Globus pallidus (tissue), 1 donor: ENCODE measurements around the gene KCNB1.

Experiments used
- DNase-seq: peaks from one replicate; pipeline ENCODE4 v3.0.0-alpha.2; 2015; ENCODE audit warnings: low spot score

Gene KCNB1

GRCh38 chr20:49409302-49409974 is 73.0 kb downstream of the KCNB1 start:
- no peak for DNase-seq

- no peak for DNase-seq
Measured at GRCh38 chr20:49408509-49409104, 73.9 kb downstream of the KCNB1 start.

GRCh38 chr20:49406666-49407065 is 75.8 kb downstream of the KCNB1 start:
- no peak for DNase-seq

DNA sequence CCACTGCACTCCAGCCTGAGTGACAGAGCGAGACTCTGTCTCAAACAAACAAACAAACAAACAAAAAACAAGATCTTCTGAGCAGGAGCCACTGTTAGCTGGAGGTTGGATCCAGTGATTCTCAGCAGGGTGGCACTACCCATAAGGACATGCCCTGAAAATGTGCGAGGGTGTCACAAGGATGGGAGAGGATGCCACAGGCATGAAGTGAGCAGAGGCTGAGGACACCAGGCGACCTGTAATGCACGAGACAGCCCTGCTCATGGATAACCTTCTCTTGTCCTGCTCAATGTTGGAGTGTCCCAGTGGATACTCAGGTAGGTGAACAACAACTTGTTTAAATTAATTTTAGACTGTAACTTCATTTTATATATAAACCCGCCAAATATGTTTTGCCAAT is 76.8 kb downstream of the KCNB1 start:
- DNase-seq, result no peak

DNA sequence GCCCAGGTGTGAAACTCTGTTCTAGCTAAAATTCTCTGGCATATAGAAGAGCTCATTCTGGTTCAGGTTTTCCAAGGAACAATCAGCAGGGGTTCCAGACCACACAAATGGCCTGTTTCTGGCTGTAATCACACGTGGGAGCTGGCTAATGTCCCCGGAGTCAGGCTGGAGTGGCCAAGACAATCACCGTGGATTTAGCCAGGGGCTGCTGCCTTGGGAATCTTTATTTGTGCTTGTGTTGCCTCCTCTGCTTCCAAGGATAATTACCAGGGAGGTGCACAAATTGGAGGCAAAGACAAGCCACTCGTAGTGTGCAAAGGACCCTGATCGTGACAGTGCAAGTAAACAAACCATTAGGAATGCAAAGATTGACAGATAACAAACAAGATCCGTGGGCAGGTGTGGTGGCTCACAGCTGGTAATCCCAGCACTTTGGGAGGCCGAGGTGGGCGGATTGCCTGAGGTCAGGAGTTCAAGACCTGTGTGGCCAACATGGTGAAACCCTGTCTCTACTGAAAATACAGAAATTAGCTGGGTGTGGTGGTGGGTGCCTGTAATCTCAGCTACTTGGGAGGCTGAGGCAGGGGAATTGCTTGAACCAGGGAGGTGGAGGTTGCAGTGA is 77.3 kb downstream of the KCNB1 start:
- DNase-seq, result no peak

GRCh38 chr20:49404461-49404860 is 78.0 kb downstream of the KCNB1 start:
- DNase-seq, result no peak

DNA sequence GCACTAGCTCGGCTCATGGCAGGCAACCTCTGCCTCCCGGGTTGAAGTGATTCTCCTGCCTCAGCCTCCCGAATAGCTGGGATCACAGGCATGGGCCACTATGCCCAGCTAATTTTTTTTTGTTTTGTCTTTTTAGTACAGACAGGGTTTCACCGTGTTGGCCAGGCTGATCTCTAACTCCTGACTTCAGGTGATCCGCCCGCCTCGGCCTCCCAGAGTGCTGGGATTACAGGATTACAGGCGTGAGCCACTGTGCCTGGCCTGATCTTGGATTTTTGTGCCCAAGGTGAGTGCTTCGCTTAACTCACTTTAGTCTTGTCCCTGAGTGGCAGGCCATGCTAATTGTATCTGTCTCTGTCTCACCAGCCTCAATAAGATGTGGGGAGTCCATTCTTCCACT is 78.6 kb downstream of the KCNB1 start:
- no peak for DNase-seq

GRCh38 chr20:49403012-49403411 is 79.5 kb downstream of the KCNB1 start:
- no peak for DNase-seq

DNA sequence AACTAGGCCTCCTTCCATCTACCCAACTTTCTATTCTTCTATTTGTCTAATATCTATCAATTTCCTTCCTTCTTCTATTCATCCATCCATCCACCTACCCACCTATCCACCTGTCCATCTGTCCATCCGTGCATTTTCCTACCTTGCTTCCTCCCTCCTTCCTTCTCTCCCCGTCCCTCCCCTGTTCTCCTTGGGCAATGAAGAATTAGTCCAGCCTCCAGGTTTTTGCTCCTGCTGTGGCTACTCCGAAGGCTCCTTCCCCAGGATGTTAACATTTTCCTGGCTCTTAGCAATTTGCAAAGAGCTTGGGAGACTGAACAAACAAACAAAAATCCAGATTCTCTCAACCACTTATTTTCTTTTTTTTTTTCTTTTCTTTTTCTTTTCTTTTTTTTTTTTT is 81.6 kb downstream of the KCNB1 start:
- no peak for DNase-seq

- no peak for DNase-seq
Measured at GRCh38 chr20:49400410-49400809, 82.1 kb downstream of the KCNB1 start.

- DNase-seq, result no peak
Measured at GRCh38 chr20:49399329-49399728, 83.1 kb downstream of the KCNB1 start.

DNA sequence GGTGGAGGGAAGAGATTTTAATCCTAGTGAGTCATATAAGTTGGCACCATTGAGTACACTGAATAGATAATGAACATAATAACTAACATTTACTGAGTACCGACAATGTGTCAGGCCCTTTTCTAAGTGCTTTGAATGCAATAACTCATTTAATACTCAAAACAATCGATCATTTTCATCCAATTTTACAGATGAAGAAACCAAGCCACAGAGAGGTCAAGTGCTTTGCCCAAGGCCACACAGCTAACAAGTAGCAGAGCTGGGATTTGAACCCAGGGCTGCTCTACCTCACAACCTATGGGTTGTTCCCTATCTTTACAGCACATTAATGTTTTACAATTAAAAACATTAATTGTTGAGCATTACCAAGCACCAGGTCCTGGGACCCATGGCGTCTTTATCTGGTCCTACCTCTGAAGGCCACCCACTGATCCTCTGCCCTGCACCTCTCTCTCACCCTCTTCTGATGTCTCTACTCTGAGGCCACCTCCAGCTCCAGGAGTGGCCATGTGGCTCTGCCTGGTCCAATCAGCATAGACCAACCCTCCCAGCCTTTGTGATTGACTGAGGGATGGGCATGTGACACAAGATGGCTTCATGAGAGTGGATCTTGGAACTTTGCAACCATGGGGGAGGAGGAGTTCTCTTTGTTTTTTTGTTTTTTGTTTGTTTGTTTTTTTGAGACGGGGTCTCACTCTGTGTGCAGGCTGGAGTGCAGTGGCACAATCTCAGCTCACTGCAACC is 83.9 kb downstream of the KCNB1 start:
- no peak for DNase-seq

- DNase-seq, result no peak
Measured at GRCh38 chr20:49397525-49397924, 84.9 kb downstream of the KCNB1 start.

GRCh38 chr20:49396230-49396629 is 86.2 kb downstream of the KCNB1 start:
- no peak for DNase-seq

DNA sequence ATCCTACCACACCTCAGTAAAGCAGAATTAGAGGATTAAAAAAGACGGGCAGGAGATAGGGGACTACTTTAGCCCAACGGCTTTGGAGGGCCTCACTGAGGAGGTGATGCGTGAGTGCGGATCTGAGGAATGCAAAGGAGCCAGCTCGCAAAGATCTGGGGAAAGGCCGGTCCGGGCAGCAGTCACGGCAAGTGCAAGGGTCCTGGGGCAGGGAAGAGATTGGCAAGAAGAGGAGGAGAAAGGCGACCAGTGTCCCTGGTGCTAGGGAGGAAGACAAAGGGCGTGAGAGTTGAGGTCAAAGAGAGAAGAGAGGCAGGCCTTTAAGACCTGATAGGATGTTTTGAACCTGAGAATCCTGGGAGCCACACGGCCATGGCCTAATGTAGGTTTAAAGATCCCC is 86.8 kb downstream of the KCNB1 start:
- DNase-seq, result no peak

GRCh38 chr20:49395183-49395582 is 87.3 kb downstream of the KCNB1 start:
- no peak for DNase-seq

DNA sequence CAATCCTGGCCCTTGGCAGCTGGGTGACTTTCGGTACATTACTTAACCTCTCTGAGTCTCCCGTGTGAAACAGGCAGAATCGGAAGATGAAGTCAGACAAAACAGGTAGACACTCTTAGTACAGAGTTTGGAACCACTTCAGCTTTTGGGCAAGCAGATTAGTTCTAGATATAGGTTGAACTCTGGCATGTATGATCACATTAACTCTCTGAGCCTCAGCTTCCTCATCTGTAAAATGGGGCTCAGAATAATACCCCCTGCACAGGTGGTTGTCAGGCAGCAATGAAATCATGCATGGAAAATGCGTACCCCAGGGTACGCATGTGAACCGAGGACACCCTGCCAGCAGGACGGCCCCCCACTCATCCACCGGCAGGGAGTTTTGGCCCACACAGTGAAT is 87.7 kb downstream of the KCNB1 start:
- DNase-seq, result no peak

DNA sequence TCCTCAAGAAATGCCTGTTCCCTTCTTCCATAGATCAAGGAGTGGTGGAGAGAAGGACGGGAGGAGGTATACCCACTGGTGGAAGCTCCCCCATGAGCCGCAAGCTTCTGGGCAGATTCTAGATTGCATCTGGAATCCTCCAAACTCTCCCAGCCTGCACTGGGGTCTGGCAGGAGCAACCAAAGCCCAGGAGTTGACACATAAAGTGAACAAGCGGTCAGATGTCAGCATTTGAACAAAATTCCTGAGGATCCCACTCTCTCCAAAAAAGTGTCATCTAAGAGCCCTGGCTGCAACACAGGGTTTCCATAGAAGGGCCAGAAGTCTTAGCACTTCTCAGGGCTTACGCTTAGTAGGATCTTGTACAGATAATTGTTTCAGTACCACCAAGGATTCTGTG is 88.2 kb downstream of the KCNB1 start:
- no peak for DNase-seq

- no peak for DNase-seq
Measured at GRCh38 chr20:49393803-49394202, 88.7 kb downstream of the KCNB1 start.

- no peak for DNase-seq
Measured at GRCh38 chr20:49392745-49393144, 89.7 kb downstream of the KCNB1 start.

DNA sequence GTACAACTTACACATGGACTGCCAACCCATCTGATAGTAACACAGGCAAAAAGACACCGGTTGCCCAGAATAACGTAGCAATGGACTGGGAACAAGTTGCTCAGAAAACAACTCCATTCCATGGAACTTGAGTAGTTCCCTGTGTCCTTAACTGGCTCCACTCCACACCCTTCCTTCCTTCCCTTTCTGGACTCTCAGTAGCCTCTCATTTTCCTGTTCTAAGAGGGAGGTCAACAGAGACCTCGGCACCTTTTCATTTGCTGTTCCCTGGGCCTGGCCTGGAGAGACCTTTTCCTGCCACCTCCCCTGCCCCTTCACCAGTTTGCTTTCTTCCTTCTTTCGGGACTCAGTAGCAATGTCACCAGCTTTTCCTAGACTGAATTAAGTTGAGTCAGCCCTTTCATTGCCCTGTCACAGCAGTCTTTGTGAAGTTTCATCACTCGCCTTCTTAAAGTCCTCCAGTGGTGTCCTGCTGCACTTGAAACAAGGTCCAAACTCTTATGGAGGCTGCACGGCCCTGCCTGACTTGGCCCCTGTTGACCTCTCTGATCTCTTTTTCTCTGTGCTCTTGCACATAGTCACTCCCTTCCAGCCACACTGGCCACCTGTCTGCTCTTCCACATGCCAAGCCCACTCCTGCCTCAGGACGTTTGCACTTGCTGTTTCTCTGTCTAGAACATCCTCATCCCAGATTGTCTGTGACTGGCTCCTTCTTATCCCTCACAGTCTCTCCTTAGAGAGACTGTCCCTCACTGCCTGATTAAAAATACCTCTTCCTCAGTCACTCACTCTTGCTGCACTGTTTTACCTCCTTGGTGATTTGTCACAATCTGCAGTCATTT is 90.8 kb downstream of the KCNB1 start:
- DNase-seq, result no peak

- no peak for DNase-seq
Measured at GRCh38 chr20:49389854-49390253, 92.6 kb downstream of the KCNB1 start.
